Activated naive CD8-positive, alpha-beta T cell treated with anti-CD3 and anti-CD28 coated beads for 36 hours (primary cell): Measurements from ENCODE around the gene BBS4. TPM values are rescaled to one million over a fixed set of nuclear protein-coding genes. Genes with fewer than 3 reads are reported as not detected.

Experiments
- DNase-seq: peaks from one replicate; pipeline ENCODE4 v3.0.0; 2021
- H3K27ac Mint-ChIP-seq: one replicate; pipeline ENCODE4 v1.8.0; 2022; ENCODE audit warnings: mild to moderate bottlenecking, moderate library complexity, mixed read lengths
- H3K27me3 Mint-ChIP-seq: one replicate; pipeline ENCODE4 v1.8.0; 2022; ENCODE audit warnings: mild to moderate bottlenecking, mixed read lengths
- H3K36me3 Mint-ChIP-seq: one replicate; pipeline ENCODE4 v1.8.0; 2021; ENCODE audit warnings: mild to moderate bottlenecking, mixed read lengths
- H3K4me1 Mint-ChIP-seq: one replicate; pipeline ENCODE4 v1.8.0; 2021; ENCODE audit warnings: mixed read lengths
- H3K4me3 Mint-ChIP-seq: one replicate; pipeline ENCODE4 v1.8.0; 2022; ENCODE audit warnings: mild to moderate bottlenecking, moderate library complexity, mixed read lengths
- H3K9me3 Mint-ChIP-seq: one replicate; pipeline ENCODE4 v1.8.0; 2022; ENCODE audit warnings: mixed read lengths
- total RNA-seq, 2 experiments: library from RNA; stranded (reverse); gene quantifications; one replicate each; pipeline ENCODE4 v1.2.3, GENCODE V29; 2021

The BBS4 gene
- total RNA-seq, 2 experiments from 2014 or later: 11.4 to 13.6 TPM

DNA sequence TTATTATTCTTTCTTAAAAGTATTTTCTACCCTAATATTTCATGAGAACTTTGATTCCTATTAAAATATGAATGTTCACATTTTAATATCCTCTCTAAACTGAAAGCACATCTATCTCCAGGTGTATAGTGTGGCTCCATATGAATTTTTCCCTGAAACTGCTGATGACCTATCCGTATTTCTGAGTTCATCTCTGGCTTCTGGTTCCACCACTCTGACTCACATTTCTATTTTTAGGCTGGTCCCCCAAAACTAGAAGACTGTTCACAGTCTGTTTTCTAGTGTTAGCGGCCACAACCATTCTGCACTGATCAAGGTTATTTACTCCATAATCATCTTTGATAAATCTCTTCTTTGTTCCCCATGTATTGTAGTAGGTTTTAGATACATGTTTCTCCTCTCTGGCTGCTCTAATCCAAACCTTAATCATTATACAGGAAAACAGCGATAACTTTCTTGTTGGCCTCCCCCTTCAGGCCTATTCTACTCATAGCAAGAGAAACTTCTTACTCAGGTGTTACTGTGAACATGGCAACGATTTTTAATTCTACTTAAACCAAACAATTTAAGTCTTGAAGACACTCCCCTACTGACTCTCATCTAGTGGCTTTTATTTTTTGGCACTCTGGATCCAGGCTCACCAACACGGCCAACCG, 84.8 kb downstream of the BBS4 start:
- no peak overlapping the region for H3K27ac Mint-ChIP-seq
- no peak for DNase-seq
- no peaks in the 10 kb centered on the region for H3K27me3 Mint-ChIP-seq
- H3K4me3 Mint-ChIP-seq: no peak overlapping the region
- H3K9me3 Mint-ChIP-seq: peaks cover 15% of the 10 kb centered on the region
- H3K4me1 Mint-ChIP-seq: peaks cover 13% of the 10 kb centered on the region
- H3K36me3 Mint-ChIP-seq: peaks cover 70% of the 10 kb centered on the region

DNA sequence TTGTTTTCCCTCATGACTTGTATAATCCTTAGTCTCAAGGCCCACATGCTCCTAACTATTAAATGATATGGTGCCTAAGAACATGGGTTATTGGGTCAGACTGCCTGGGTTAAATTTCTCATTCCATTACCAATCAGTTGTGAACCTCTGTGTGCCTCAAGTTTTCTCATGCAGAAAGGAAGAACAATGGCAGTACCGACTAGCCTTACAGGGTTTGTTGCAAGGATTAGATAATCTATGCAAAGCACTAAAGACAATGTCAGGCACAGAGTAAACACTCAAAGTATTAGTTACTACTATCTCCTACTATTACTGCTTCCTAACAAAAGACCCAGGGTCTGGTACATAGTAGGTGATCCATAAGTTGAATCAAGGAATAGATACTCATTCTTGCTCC, 85.3 kb downstream of the BBS4 start:
- H3K27ac Mint-ChIP-seq: no peak overlapping the region
- H3K4me1 Mint-ChIP-seq: peaks cover 16% of the 10 kb centered on the region
- peaks cover 70% of the 10 kb centered on the region for H3K36me3 Mint-ChIP-seq
- H3K4me3 Mint-ChIP-seq: no peak overlapping the region
- H3K9me3 Mint-ChIP-seq: peaks cover 15% of the 10 kb centered on the region
- DNase-seq: no peak
- H3K27me3 Mint-ChIP-seq: no peaks in the 10 kb centered on the region

DNA sequence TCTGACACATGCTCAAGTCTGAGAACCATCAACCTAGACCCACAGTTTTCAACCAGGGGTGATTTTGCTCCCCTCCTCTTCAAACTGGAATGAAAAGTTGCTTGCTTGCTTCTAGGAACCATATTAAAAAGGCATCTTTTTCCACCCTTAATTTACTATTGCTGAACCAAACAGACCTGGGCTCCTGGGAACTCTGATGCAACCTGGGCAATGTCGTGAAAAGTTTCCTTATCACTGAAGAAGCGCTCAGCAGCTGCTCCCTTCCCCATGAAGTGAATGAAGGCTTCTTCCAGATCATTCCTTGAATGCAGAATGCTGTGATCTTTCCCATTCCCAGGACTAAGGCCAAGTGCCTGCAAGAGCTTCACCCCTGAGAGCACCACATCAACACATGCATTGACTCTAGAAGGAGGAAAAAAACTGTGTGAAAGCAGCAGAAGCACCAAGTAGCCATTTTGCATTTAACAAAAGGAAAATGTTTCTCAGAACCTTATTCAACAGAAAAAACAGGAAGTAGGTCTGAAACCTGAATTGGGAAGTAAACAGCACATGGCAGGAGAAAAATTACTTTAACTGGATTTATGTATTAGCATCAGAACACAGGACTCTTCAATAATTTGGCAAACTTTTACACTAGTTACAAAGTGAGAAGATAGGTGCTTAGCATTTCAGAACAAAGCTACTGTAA, 88.8 kb downstream of the BBS4 start:
- Mint-ChIP-seq H3K27ac (peak overlapping the region; percentile 52), H3K4me3 (no peak overlapping the region), H3K4me1 (peaks cover 29% of the 10 kb centered on the region), H3K27me3 (no peaks in the 10 kb centered on the region), H3K36me3 (peaks cover 61% of the 10 kb centered on the region), H3K9me3 (no peaks in the 10 kb centered on the region)
- DNase-seq: no peak

GRCh38 chr15:72778796-72779195, 92.8 kb downstream of the BBS4 start:
- Mint-ChIP-seq H3K9me3 (no peaks in the 10 kb centered on the region), H3K36me3 (peaks cover 60% of the 10 kb centered on the region), H3K4me1 (peaks cover 40% of the 10 kb centered on the region), H3K27ac (no peak overlapping the region), H3K4me3 (no peak overlapping the region), H3K27me3 (no peaks in the 10 kb centered on the region)
- no peak for DNase-seq

DNA sequence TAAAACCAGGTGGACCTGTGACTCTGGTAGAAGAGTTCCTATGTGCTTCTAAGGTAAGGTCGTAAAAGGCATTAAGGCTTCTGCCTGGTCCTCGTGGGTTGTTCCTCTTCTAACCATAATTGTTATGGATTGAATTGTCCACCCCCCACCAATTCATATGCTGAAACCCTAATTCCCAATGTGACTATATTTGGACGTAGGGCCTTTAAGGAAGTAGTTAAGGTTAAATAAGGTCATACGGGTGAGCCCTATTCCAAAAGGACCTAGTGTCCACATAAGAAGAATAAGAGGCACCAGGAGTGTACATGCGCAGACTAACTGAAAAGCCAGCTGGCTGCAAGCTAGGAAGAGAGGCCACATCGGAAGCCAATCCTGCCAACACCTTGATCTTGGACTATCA, 95.6 kb downstream of the BBS4 start:
- H3K36me3 Mint-ChIP-seq: peaks cover 45% of the 10 kb centered on the region
- DNase-seq: no peak
- H3K4me3 Mint-ChIP-seq: peak overlapping the region; percentile 92
- no peaks in the 10 kb centered on the region for H3K27me3 Mint-ChIP-seq
- H3K27ac Mint-ChIP-seq: no peak overlapping the region
- no peaks in the 10 kb centered on the region for H3K9me3 Mint-ChIP-seq
- H3K4me1 Mint-ChIP-seq: peaks cover 41% of the 10 kb centered on the region

DNA sequence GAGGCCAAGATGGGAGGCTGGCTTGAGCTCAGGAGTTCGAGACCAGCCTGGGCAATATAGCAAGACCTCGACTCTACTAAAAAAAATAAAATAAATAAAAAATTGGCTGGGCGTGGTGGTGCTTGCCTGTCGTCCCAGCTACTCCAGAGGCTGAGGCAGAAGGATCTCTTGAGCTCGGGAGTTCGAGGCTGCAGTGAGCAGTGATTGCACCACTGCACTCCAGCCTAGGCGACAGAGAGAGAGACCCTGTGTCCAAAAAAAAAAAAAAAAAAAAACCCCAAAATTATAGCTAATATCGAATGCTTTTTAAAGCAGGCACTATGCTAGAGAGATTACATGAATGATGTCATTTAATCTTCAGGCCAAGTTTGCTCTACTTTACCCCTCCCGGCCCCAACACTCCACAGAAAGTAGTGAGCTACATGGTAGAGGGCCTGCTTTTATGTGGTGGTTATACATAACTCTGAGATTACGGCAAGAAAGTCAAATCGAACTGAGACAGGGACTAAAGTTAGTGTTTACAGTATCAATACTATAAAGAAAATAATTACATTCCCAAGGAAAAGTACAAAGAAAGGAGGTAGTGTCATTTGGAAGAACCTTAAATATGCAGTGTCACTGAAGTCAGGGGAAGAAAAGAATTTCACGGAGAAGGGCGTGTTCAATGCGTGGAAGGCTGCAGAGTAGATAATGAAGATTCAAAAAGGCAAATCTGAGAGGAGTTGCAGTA, 96.4 kb downstream of the BBS4 start:
- DNase-seq: no peak
- H3K27ac Mint-ChIP-seq: peak overlapping the region; percentile 96
- H3K36me3 Mint-ChIP-seq: peaks cover 43% of the 10 kb centered on the region
- H3K4me3 Mint-ChIP-seq: peak overlapping the region; percentile 92
- H3K9me3 Mint-ChIP-seq: no peaks in the 10 kb centered on the region
- peaks cover 41% of the 10 kb centered on the region for H3K4me1 Mint-ChIP-seq
- no peaks in the 10 kb centered on the region for H3K27me3 Mint-ChIP-seq

- peaks cover 38% of the 10 kb centered on the region for H3K4me1 Mint-ChIP-seq
Measured at GRCh38 chr15:72783004-72783639, 97.1 kb downstream of the BBS4 start.

GRCh38 chr15:72783640-72784455, 97.8 kb downstream of the BBS4 start, which contains the start of gene ADPGK:
Gene ADPGK (minus strand): TSS chr15:72783758. CDS start chr15:72783691, 67 bp downstream.
- Mint-ChIP-seq H3K27me3 (no peaks in the 10 kb centered on the region), H3K27ac (peak within 1 kb of the TSS; percentile 96), H3K4me1 (peaks cover 35% of the 10 kb centered on the region), H3K36me3 (peaks cover 30% of the 10 kb centered on the region), H3K9me3 (no peaks in the 10 kb centered on the region), H3K4me3 (peak within 1 kb of the TSS; percentile 92)
- DNase-seq: peak; percentile 96

More at GRCh38 chr15:72783004-72783639, 97.1 kb downstream of the BBS4 start:
- Mint-ChIP-seq H3K9me3 (no peaks in the 10 kb centered on the region), H3K27me3 (no peaks in the 10 kb centered on the region), H3K36me3 (peaks cover 38% of the 10 kb centered on the region), H3K4me3 (peak overlapping the region; percentile 92), H3K27ac (peak overlapping the region; percentile 96)
- DNase-seq: no peak

DNA sequence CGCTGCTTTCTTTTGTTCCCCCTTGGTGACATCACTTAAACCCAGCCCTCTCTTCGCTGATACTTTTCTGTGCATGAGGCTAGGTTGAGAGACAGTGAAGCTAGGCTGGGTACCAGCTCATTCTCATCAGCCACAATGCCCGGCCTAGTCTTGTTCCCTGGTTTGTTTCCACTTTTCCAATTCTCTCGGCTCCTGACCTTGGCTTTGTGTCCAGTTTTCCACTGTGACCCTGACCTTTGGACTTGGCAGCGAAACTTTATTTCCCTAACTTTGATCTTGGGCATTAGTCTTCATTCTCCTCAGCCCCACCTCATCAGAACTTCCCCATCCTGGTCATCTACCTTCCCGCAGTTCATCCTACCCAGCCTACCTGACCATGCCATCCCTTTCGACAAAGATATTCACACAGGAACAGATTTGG, 98.5 kb downstream of the BBS4 start:
- H3K9me3 Mint-ChIP-seq: no peaks in the 10 kb centered on the region
- H3K36me3 Mint-ChIP-seq: peaks cover 25% of the 10 kb centered on the region
- H3K4me3 Mint-ChIP-seq: peak overlapping the region; percentile 92
- H3K27me3 Mint-ChIP-seq: no peaks in the 10 kb centered on the region
- H3K4me1 Mint-ChIP-seq: peaks cover 33% of the 10 kb centered on the region
- DNase-seq: no peak
- H3K27ac Mint-ChIP-seq: peak overlapping the region; percentile 90

DNA sequence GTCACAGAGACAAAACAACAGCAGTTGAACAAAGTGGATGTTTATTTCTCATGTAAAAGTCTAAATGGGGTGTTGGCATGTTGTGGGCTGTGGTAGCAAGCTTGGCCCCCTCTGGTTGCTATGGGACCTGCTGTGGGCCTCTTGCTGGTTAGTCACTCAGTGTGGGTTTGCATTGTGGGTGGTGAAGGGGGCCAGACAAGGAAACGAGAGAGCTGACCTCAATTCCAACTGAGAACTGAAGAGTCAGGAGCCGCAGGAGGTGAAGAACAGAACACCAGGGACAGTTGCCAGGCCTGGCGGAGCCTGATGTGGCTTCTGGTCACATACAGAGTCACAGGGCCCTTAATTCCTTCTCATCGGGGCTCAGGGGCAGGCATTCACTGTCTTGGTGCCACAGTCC, 99.4 kb downstream of the BBS4 start:
- Mint-ChIP-seq H3K9me3 (no peaks in the 10 kb centered on the region), H3K36me3 (peaks cover 17% of the 10 kb centered on the region), H3K27ac (no peak overlapping the region), H3K27me3 (no peaks in the 10 kb centered on the region), H3K4me3 (no peak overlapping the region), H3K4me1 (peaks cover 27% of the 10 kb centered on the region)
- DNase-seq: peak; percentile 47

- Mint-ChIP-seq H3K36me3 (peaks cover 15% of the 10 kb centered on the region), H3K4me3 (no peak overlapping the region), H3K27ac (no peak overlapping the region), H3K27me3 (no peaks in the 10 kb centered on the region), H3K4me1 (peaks cover 25% of the 10 kb centered on the region), H3K9me3 (no peaks in the 10 kb centered on the region)
- DNase-seq: no peak
Measured at GRCh38 chr15:72785841-72786240, 99.8 kb downstream of the BBS4 start.

DNA sequence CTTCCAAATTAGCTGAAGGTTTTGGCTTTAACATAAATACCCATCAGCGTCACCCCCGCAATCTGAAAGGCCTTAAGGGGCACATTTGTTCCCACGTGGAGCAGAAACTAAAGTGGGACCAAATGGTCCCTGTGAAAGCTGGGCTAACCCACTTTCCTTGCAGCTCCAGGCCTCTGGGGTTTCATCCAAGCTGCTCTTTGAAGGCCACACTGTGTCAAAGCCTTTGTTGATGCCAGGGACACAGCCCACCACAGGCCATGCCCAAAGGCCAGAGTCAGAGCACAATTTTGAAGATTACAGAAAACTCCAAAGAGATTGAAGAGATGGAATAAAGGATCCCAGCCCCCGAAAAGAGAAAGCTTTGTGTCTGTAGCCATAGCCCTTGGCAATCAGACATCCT, 100.2 kb downstream of the BBS4 start:
- Mint-ChIP-seq H3K36me3 (peaks cover 11% of the 10 kb centered on the region), H3K4me3 (no peak overlapping the region), H3K27me3 (no peaks in the 10 kb centered on the region), H3K9me3 (no peaks in the 10 kb centered on the region), H3K4me1 (peaks cover 21% of the 10 kb centered on the region), H3K27ac (no peak overlapping the region)
- DNase-seq: no peak

DNA sequence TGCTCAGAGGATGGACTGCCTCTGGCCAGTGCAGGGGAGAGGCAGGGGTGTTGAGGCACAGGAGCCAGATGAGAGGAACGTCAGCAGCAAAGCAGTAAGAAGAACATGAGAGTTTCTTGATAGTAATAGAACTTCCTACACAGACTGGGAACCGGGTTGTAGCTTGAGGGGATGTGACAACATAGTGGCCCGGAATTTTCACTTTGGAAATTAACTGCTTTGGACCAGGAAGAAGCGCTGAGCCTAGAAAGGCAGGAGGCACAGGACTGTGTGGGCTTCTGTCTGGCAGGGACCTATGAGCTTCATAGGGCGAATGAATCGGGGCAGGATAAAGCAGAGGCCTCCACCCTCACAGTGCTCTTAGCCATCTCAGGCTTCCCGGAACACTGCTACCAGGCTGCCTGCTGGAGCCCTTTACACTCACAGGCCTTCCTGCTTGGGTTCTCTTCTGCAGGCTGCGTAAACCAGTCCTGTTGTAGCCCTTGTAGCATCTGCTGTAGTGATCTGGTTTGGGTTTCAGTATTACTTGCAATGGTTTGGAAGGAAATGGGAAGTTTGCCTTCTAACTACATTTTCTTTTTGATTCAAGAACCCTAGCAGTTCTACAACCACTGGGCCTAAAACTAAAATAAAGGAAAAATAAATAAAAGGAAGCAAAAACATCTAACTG, 100.8 kb downstream of the BBS4 start:
- no peak for DNase-seq
- Mint-ChIP-seq H3K27me3 (no peaks in the 10 kb centered on the region), H3K27ac (no peak overlapping the region), H3K36me3 (peaks cover 6% of the 10 kb centered on the region), H3K4me1 (peaks cover 15% of the 10 kb centered on the region), H3K9me3 (no peaks in the 10 kb centered on the region), H3K4me3 (no peak overlapping the region)

GRCh38 chr15:72787526-72787925, 101.5 kb downstream of the BBS4 start:
- Mint-ChIP-seq H3K9me3 (no peaks in the 10 kb centered on the region), H3K36me3 (peaks cover 5% of the 10 kb centered on the region), H3K4me1 (peaks cover 12% of the 10 kb centered on the region), H3K4me3 (no peak overlapping the region), H3K27me3 (no peaks in the 10 kb centered on the region), H3K27ac (no peak overlapping the region)
- DNase-seq: no peak
